ENCODE data around the gene DAD1. TPM values are rescaled to one million over a fixed set of nuclear protein-coding genes. Genes with fewer than 3 reads are reported as not detected.

The DAD1 gene
- total RNA-seq, 1 experiment from 2014 or later, result 162 TPM

DNA sequence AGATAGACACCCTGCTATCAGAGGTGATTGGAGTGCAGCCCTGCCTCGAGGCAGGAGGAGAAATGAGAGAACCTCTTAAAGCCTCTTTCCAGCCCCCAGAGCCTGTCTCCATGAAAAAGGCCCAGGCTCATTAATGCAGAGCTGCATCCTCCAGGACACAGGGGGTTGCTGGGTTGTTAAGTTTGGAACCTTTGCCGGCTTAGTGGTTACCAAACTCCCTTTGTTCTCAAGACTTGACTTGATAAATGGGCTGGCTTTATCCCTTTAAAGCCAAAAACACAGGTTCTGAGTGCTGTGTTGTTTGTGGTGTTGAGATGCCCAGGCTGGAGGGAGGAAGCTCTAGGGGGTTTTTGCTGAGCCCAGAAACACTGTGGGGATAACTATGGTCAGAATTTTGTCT is 71.0 kb downstream of the DAD1 start:
- Histone ChIP-seq H4K20me1 (ENCODE audit: insufficient read depth) (no peaks in the 10 kb centered on the region), H3K27ac (ENCODE audit: low read depth, low read length) (no peak overlapping the region), H3K79me2 (ENCODE audit: insufficient read depth, low read length) (no peaks in the 10 kb centered on the region), H3K4me1 (ENCODE audit: control insufficient read depth in 1 of 2, insufficient read depth in 2 of 2, low read length in 2 of 2) (no peaks in the 10 kb centered on the region), H3K4me2 (ENCODE audit: low read length) (no peak overlapping the region), H3K27me3 (ENCODE audit: insufficient read depth, low read length) (peaks cover 74% of the 10 kb centered on the region), H3K9ac (ENCODE audit: low read length) (no peak overlapping the region), H3K4me3 (replicated peaks in 1 of 2; ENCODE audit: low read depth in 1 of 2, low read length in 2 of 2) (no peak overlapping the region), H3K9me3 (ENCODE audit: control insufficient read depth in 1 of 2, insufficient read depth in 1 of 2, low read depth in 1 of 2, low read length in 2 of 2) (no peaks in the 10 kb centered on the region), H3K36me3 (ENCODE audit: control insufficient read depth in 1 of 2, insufficient read depth in 2 of 2, low read length in 2 of 2) (no peaks in the 10 kb centered on the region), H2AFZ (ENCODE audit: low read depth, low read length, poor library complexity, severe bottlenecking) (no peak overlapping the region), H3K9me2 (ENCODE audit: insufficient read depth) (no peaks in the 10 kb centered on the region)
- TF ChIP-seq EZH2 (IDR thresholded peaks at IDR 0.05) (no peak), JUND (IDR thresholded peaks at IDR 0.05) (no peak), EZH2phosphoT487 (IDR thresholded peaks at IDR 0.05; ENCODE audit: borderline replicate concordance) (no peak), CEBPB (IDR thresholded peaks at IDR 0.05; ENCODE audit: low read depth) (no peak)
- BruUV-seq (replicated peaks), result no TSS peak
- ATAC-seq (no peak), DNase-seq (ENCODE audit: low read depth, low spot score) (no peak)
- intact Hi-C loops (cut with micrococcal nuclease), result no loop called here
- ChIA-PET POLR2A (no interaction called here), CTCF (no interaction called here), RAD21 (ENCODE audit: low non-redundant PET in 1 of 2, low total read pairs in 2 of 2, uncharacterized antibody in 2 of 2, unreplicated experiment in 2 of 2) (no interaction called here)

GRCh38 chr14:22517117-22517720 is 71.8 kb downstream of the DAD1 start:
- no peaks in the 10 kb centered on the region for H3K4me1 ChIP-seq (ENCODE audit: control insufficient read depth in 1 of 2, insufficient read depth in 2 of 2, low read length in 2 of 2)
- ATAC-seq (no peak), DNase-seq (ENCODE audit: low read depth, low spot score) (no peak)
- no peak overlapping the region for H3K4me2 ChIP-seq (ENCODE audit: low read length)
- intact Hi-C loops (cut with micrococcal nuclease), result no loop called here
- ChIA-PET POLR2A (no interaction called here), RAD21 (ENCODE audit: low non-redundant PET in 1 of 2, low total read pairs in 2 of 2, uncharacterized antibody in 2 of 2, unreplicated experiment in 2 of 2) (no interaction called here), CTCF (no interaction called here)
- BruUV-seq (replicated peaks), result no TSS peak
- H3K9me3 ChIP-seq (ENCODE audit: control insufficient read depth in 1 of 2, insufficient read depth in 1 of 2, low read depth in 1 of 2, low read length in 2 of 2), result no peaks in the 10 kb centered on the region
- no peaks in the 10 kb centered on the region for H4K20me1 ChIP-seq (ENCODE audit: insufficient read depth)
- H3K79me2 ChIP-seq (ENCODE audit: insufficient read depth, low read length), result no peaks in the 10 kb centered on the region
- TF ChIP-seq CTCF (IDR thresholded peaks at IDR 0.05 in 2 of 3, conservative IDR thresholded peaks at IDR 0.05 in 1 of 3; ENCODE audit: borderline replicate concordance in 1 of 3, insufficient read depth in 1 of 3, low read depth in 2 of 3, low read length in 2 of 3), result no peak
- TF ChIP-seq JUND (IDR thresholded peaks at IDR 0.05), result no peak
- no peak for TF ChIP-seq RAD21 (IDR thresholded peaks at IDR 0.05; ENCODE audit: low read depth)
- TF ChIP-seq EZH2phosphoT487 (IDR thresholded peaks at IDR 0.05; ENCODE audit: borderline replicate concordance), result no peak
- TF ChIP-seq, protein P1, sequence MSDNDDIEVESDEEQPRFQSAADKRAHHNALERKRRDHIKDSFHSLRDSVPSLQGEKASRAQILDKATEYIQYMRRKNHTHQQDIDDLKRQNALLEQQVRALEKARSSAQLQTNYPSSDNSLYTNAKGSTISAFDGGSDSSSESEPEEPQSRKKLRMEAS (IDR thresholded peaks at IDR 0.05), result no peak
- no peak for TF ChIP-seq POLR2AphosphoS5 (IDR thresholded peaks at IDR 0.05; ENCODE audit: low read depth, low read length)
- no peak for TF ChIP-seq CBX3 (IDR thresholded peaks at IDR 0.05; ENCODE audit: low read depth)
- TF ChIP-seq YY1 (IDR thresholded peaks at IDR 0.05; ENCODE audit: extremely low read depth, insufficient replicate concordance, low read depth, low read length), result no peak
- H3K9me2 ChIP-seq (ENCODE audit: insufficient read depth), result no peaks in the 10 kb centered on the region
- no peak overlapping the region for H3K9ac ChIP-seq (ENCODE audit: low read length)
- H3K27ac ChIP-seq (ENCODE audit: low read depth, low read length), result no peak overlapping the region
- no peak overlapping the region for H3K4me3 ChIP-seq (replicated peaks in 1 of 2; ENCODE audit: low read depth in 1 of 2, low read length in 2 of 2)
- H2AFZ ChIP-seq (ENCODE audit: low read depth, low read length, poor library complexity, severe bottlenecking), result no peak overlapping the region
- no peaks in the 10 kb centered on the region for H3K36me3 ChIP-seq (ENCODE audit: control insufficient read depth in 1 of 2, insufficient read depth in 2 of 2, low read length in 2 of 2)
- H3K27me3 ChIP-seq (ENCODE audit: insufficient read depth, low read length), result peaks cover 76% of the 10 kb centered on the region
